ENCODE measurements around the gene AQP10. TPM values are rescaled to one million over a fixed set of nuclear protein-coding genes. Genes with fewer than 3 reads are reported as not detected.
"Not testable (repeated sequence)": the region's sequence is repeated elsewhere in the genome, so short reads cannot be mapped to it uniquely, and the experiment has no call there.

Gene AQP10
- total RNA-seq, 1 experiment from 2014 or later, result not detected

GRCh38 chr1:154371436-154371835 is 50.5 kb downstream of the AQP10 start:
- no TSS peak for BruUV-seq (replicated peaks)
- peaks cover 14% of the 10 kb centered on the region for H3K4me1 Mint-ChIP-seq (ENCODE audit: low read depth, unreplicated experiment)
- DNase-seq, result peak; percentile 21
- TF ChIP-seq, protein P1, sequence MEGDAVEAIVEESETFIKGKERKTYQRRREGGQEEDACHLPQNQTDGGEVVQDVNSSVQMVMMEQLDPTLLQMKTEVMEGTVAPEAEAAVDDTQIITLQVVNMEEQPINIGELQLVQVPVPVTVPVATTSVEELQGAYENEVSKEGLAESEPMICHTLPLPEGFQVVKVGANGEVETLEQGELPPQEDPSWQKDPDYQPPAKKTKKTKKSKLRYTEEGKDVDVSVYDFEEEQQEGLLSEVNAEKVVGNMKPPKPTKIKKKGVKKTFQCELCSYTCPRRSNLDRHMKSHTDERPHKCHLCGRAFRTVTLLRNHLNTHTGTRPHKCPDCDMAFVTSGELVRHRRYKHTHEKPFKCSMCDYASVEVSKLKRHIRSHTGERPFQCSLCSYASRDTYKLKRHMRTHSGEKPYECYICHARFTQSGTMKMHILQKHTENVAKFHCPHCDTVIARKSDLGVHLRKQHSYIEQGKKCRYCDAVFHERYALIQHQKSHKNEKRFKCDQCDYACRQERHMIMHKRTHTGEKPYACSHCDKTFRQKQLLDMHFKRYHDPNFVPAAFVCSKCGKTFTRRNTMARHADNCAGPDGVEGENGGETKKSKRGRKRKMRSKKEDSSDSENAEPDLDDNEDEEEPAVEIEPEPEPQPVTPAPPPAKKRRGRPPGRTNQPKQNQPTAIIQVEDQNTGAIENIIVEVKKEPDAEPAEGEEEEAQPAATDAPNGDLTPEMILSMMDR (IDR thresholded peaks at IDR 0.05; ENCODE audit: unreplicated experiment), result no peak
- H3K4me3 Mint-ChIP-seq (ENCODE audit: low read depth, unreplicated experiment), result no peak overlapping the region
- H3K9me3 Mint-ChIP-seq (ENCODE audit: low read depth, unreplicated experiment), result no peaks in the 10 kb centered on the region
- no peak overlapping the region for H3K27ac Mint-ChIP-seq (ENCODE audit: unreplicated experiment)
- CTCF ChIA-PET, result interaction anchor here (0.6 to 1.0 kb wide), 3 partner anchors 13 to 38 kb away, joined by 3 to 5 read pairs (median 5); no protein-coding TSS in a partner anchor
- H3K27me3 Mint-ChIP-seq (ENCODE audit: unreplicated experiment), result no peaks in the 10 kb centered on the region
- intact Hi-C loops (cut with micrococcal nuclease; ENCODE audit: unreplicated experiment), result no loop called here
- H3K36me3 Mint-ChIP-seq (ENCODE audit: insufficient read depth, unreplicated experiment), result no peaks in the 10 kb centered on the region

GRCh38 chr1:154373777-154374357 is 53.0 kb downstream of the AQP10 start:
- peaks cover 14% of the 10 kb centered on the region for H3K4me1 Mint-ChIP-seq (ENCODE audit: low read depth, unreplicated experiment)
- H3K4me3 Mint-ChIP-seq (ENCODE audit: low read depth, unreplicated experiment); DNase-seq; H3K9me3 Mint-ChIP-seq (ENCODE audit: low read depth, unreplicated experiment); H3K36me3 Mint-ChIP-seq (ENCODE audit: insufficient read depth, unreplicated experiment); intact Hi-C loops (cut with micrococcal nuclease; ENCODE audit: unreplicated experiment); H3K27me3 Mint-ChIP-seq (ENCODE audit: unreplicated experiment); CTCF ChIA-PET; BruUV-seq (replicated peaks); H3K27ac Mint-ChIP-seq (ENCODE audit: unreplicated experiment): not testable (repeated sequence)

Other genes with a start within 250 kb of the AQP10 start
- 0.12 TPM in 1 of 2 replicates, not detected in the other for gene NUP210L, start 166.0 kb upstream of the AQP10 start, total RNA-seq (2022)
- gene TPM3, start 129.0 kb upstream of the AQP10 start, total RNA-seq (2022), result 564 and 582 TPM in 2 replicates
- not detected in 2 replicates for gene CFAP141, start 114.8 kb upstream of the AQP10 start, total RNA-seq (2022)
- 245 and 250 TPM in 2 replicates for gene UBAP2L, start 100.1 kb upstream of the AQP10 start, total RNA-seq (2022)
- gene HAX1, start 48.5 kb upstream of the AQP10 start, total RNA-seq (2022), result 112 and 129 TPM in 2 replicates
- gene ATP8B2, start 4.4 kb downstream of the AQP10 start, total RNA-seq (2022), result 9.1 and 9.9 TPM in 2 replicates
- gene IL6R, start 84.2 kb downstream of the AQP10 start, total RNA-seq (2022), result 5.0 and 8.3 TPM in 2 replicates
- gene TDRD10, start 181.1 kb downstream of the AQP10 start, total RNA-seq (2022), result not detected in 2 replicates
- not detected in 2 replicates for gene SHE, start 181.3 kb downstream of the AQP10 start, total RNA-seq (2022)
- 96.7 and 108 TPM in 2 replicates for gene UBE2Q1, start 237.6 kb downstream of the AQP10 start, total RNA-seq (2022)
- 0.07 and 0.22 TPM in 2 replicates for gene CHRNB2, start 246.7 kb downstream of the AQP10 start, total RNA-seq (2022)

All from Calu3 (cell line).